ACC112 (cell line): ENCODE data around the gene CACNA1G.

Experiments
- H2AFZ ChIP-seq: fragments of 200-600 bp; sonication (generic); one replicate; pipeline ENCODE4 v1.6.0; 2017; ENCODE audit warnings: antibody characterized with exemption, low read length; ENCODE audit not compliant: unreplicated experiment
- H3K27ac ChIP-seq: fragments of 200-600 bp; sonication (generic); 2 replicates; pipeline ENCODE4 v1.5.1; 2014; ENCODE audit warnings: low read depth, mild to moderate bottlenecking, antibody characterized with exemption, low read length, moderate library complexity
- H3K27me3 ChIP-seq: fragments of 200-600 bp; sonication (generic); 2 replicates; pipeline ENCODE4 v1.6.1; 2014; ENCODE audit warnings: mild to moderate bottlenecking, antibody characterized with exemption, low read length, moderate library complexity, mixed read lengths; ENCODE audit not compliant: insufficient read depth
- H3K36me3 ChIP-seq: fragments of 200-600 bp; sonication (generic); 2 replicates; pipeline ENCODE4 v1.6.1; 2016; ENCODE audit warnings: mild to moderate bottlenecking, antibody characterized with exemption, low read length, moderate library complexity, mixed read lengths; ENCODE audit not compliant: insufficient read depth
- H3K4me1 ChIP-seq: fragments of 200-600 bp; sonication (generic); one replicate; pipeline ENCODE4 v1.6.1; 2016; ENCODE audit warnings: low read length, mixed read lengths; ENCODE audit not compliant: insufficient read depth, unreplicated experiment, control insufficient read depth
- H3K4me3 ChIP-seq: fragments of 200-600 bp; sonication (generic); 2 replicates; pipeline ENCODE4 v1.5.1; 2014; ENCODE audit warnings: mild to moderate bottlenecking, low read depth, low read length
- H3K79me2 ChIP-seq: fragments of 200-600 bp; sonication (generic); one replicate; pipeline ENCODE4 v1.6.0; 2016; ENCODE audit warnings: low read length; ENCODE audit not compliant: control insufficient read depth, unreplicated experiment, insufficient read depth

Gene CACNA1G

GRCh38 chr17:50534222-50534978 is 26.1 kb upstream of the CACNA1G start:
- Histone ChIP-seq H3K27me3 (peaks cover 37% of the 10 kb centered on the region), H3K27ac (no peak overlapping the region), H2AFZ (no peak overlapping the region), H3K79me2 (no peaks in the 10 kb centered on the region), H3K4me1 (peaks cover 13% of the 10 kb centered on the region), H3K36me3 (no peaks in the 10 kb centered on the region), H3K4me3 (no peak overlapping the region)

GRCh38 chr17:50534979-50535326 is 25.6 kb upstream of the CACNA1G start:
- no peak overlapping the region for H3K4me3 ChIP-seq
- H3K27me3 ChIP-seq: peaks cover 32% of the 10 kb centered on the region
- H2AFZ ChIP-seq: no peak overlapping the region
- no peak overlapping the region for H3K27ac ChIP-seq
- no peaks in the 10 kb centered on the region for H3K79me2 ChIP-seq
- H3K4me1 ChIP-seq: peaks cover 13% of the 10 kb centered on the region
- no peaks in the 10 kb centered on the region for H3K36me3 ChIP-seq

DNA sequence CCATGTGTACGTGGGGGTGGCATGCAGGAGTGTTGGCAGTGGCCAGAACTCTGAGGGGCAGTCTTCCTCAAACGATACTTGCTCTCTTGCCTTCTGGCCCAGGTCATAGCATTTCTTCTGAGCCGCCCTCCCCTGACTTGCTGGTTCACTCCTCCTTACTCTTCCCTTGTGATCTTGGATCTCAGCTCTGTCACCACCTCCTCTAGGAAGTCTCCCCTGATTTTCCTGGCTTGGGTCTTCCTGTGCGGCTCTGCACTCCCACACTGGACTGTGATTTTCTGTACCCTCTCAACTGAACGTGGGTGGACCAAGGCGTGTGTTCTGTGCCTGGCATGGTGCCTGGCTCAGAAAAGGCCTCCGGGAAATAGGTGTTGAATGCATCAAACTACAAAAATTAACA is 25.1 kb upstream of the CACNA1G start:
- Histone ChIP-seq H2AFZ (no peak overlapping the region), H3K4me3 (no peak overlapping the region), H3K79me2 (no peaks in the 10 kb centered on the region), H3K36me3 (no peaks in the 10 kb centered on the region), H3K27ac (no peak overlapping the region), H3K27me3 (peaks cover 30% of the 10 kb centered on the region), H3K4me1 (peaks cover 13% of the 10 kb centered on the region)

DNA sequence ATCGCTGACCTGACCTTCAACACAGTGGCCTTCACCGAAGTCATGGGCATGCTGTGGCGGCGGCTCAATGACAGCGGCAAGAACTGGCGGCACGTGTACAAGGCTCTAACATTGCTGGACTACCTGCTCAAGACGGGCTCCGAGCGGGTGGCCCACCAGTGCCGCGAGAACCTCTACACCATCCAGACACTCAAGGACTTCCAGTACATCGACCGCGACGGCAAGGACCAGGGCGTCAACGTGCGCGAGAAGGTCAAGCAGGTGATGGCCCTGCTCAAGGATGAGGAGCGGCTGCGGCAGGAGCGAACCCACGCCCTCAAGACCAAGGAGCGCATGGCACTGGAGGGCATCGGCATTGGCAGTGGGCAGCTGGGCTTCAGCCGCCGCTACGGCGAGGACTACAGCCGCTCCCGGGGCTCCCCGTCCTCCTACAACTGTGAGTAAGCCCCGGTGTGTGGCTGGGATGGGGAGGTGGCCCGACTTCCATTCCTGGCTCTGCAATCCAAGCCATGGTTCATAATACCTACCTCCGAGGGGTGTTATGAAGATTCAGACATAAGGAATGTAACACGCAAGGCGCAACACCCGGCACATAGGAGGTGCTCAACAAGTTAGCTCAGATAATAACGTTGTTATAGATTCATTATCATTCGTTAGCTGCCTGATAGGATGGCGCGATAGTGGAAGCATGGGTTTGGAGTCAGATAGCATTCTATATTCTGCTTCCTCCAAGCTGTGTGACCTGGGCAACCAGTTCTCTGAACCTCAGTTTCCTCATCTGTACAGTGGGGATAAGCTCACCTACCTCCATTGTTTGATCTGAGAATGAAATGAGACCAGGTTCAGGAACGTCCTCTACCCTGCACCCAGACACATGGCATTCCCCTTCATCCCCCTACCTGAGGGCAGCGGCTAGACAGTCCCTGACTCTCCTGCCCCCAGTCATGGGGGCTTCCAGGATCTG is 23.6 kb upstream of the CACNA1G start:
- Histone ChIP-seq H2AFZ (no peak overlapping the region), H3K4me1 (peaks cover 19% of the 10 kb centered on the region), H3K4me3 (no peak overlapping the region), H3K27me3 (peaks cover 17% of the 10 kb centered on the region), H3K27ac (no peak overlapping the region), H3K79me2 (no peaks in the 10 kb centered on the region), H3K36me3 (no peaks in the 10 kb centered on the region)

DNA sequence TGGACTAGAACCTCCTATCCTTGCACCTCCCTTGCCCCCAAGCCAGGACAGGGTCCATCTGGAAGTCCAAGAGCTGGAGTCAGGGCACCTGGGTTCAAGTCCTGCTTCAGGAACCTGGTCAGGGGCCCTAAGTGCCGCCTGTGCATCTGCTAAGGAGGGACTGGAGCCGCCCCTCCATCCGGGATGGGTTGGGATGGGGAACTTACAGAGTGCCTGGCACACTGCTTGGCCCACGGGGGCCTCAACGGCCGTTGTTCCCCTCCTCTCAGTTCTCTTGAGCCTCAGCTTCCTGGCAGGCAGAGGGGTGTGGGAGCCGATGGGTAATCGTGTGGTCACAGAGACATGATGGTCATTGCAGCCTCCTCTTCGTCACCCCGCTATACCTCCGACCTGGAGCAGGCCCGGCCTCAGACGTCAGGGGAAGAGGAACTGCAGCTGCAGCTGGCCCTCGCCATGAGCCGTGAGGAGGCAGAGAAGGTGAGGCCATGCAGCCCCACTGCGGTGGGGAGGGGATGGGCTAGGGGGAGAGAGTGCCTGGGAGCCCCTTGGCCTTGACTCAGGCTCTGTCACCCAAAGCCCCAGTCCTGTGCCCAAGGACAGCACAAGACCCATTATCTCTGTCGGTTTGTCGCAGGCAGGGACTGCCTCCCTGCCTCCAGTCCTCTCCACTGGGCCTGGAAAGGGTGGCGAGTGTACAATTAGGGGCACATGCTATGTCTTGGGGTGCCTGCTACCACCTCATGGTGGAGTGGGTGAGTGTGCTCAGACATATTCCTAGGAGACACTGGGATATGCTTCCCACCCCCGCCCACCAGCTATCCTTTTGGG is 22.6 kb upstream of the CACNA1G start:
- Histone ChIP-seq H3K27me3 (peaks cover 7% of the 10 kb centered on the region), H3K4me1 (peaks cover 25% of the 10 kb centered on the region), H3K4me3 (no peak overlapping the region), H3K36me3 (no peaks in the 10 kb centered on the region), H2AFZ (no peak overlapping the region), H3K79me2 (no peaks in the 10 kb centered on the region), H3K27ac (no peak overlapping the region)

DNA sequence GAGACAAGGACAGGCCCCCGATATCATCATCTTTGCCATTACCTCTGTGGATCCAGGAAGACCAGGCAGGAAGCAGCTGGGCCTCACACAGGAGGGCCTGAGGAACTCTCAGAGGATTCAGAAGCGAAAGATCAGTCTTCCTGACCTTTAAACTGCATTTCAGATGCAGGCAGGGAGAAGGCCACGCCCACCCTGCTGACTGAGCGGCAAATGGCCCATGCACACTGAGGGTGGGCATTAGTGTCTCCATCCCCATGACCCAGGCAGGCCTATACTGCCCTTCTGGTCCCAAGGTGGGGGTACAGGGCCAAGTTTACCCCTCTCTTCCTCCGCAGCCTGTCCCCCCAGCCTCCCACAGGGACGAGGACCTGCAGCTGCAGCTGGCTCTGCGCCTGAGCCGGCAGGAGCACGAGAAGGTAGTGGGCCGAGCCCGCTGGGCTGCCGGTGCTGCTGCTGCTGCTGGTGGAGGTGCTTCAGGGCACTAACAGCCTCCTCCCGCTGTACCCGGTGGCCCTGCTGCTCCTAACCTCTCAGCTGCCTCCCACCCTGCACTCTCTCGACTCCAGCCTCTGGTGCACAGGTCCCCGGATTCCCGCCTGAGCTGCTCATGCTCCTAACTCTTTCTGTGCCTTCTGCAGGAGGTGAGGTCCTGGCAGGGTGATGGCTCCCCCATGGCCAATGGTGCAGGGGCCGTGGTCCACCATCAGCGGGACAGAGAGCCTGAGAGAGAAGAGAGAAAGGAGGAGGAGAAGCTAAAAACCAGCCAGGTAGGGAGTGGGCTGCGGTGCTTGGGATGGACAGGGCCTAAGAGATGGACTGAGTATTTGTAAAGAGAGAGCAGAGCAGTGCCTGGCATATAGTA is 21.7 kb upstream of the CACNA1G start:
- Histone ChIP-seq H3K4me1 (peaks cover 20% of the 10 kb centered on the region), H3K36me3 (no peaks in the 10 kb centered on the region), H3K27me3 (no peaks in the 10 kb centered on the region), H3K27ac (no peak overlapping the region), H2AFZ (no peak overlapping the region), H3K79me2 (no peaks in the 10 kb centered on the region), H3K4me3 (no peak overlapping the region)

DNA sequence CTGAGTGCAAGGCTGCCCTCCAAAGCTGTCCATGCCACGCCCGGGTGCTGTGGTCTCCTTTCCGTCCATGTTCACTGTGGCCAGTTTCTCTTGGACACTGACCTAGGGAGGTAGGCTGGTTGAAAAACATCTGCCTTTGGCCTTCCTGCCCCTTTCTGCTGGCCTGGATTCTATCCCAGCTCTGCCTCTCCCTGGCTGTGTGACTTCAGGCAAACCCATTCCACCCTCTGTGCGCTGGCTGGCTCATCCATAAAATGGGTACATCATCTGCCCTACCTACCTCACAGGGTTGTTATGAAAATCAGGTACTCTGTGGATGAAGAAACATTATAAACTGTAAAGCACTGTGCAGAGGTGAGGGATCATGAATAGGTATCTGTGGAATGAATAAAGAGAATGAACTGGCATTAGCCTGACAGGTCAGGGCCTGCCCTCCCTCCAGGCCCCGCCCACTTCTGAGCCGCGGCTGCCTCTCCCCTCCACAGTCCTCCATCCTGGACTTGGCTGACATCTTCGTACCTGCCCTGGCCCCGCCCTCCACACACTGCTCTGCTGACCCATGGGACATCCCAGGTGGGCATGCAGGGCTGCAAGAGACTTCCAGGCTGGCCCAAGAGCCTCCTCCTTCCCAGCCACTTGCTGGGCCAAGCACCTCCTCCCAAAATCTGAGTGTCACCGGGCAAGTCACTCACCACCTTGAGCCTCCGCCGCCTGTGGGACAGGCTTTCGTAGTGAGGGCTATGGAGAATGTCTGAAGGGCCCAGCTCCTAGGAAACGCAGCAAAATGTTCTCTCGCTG is 20.6 kb upstream of the CACNA1G start:
- H3K79me2 ChIP-seq: no peaks in the 10 kb centered on the region
- H2AFZ ChIP-seq: no peak overlapping the region
- H3K36me3 ChIP-seq: no peaks in the 10 kb centered on the region

GRCh38 chr17:50540560-50541401 is 19.7 kb upstream of the CACNA1G start:
- H3K36me3 ChIP-seq: no peaks in the 10 kb centered on the region
- H2AFZ ChIP-seq: no peak overlapping the region
- no peaks in the 10 kb centered on the region for H3K79me2 ChIP-seq
- H3K27ac ChIP-seq: no peak overlapping the region
- H3K27me3 ChIP-seq: no peaks in the 10 kb centered on the region
- peaks cover 15% of the 10 kb centered on the region for H3K4me1 ChIP-seq
- H3K4me3 ChIP-seq: peak overlapping the region; percentile 80; the same call in 1 of the 2 replicates

More for the DNA sequence above, 20.6 kb upstream of the CACNA1G start:
- no peak overlapping the region for H3K4me3 ChIP-seq
- H3K4me1 ChIP-seq: peaks cover 15% of the 10 kb centered on the region
- H3K27me3 ChIP-seq: no peaks in the 10 kb centered on the region
- H3K27ac ChIP-seq: no peak overlapping the region

DNA sequence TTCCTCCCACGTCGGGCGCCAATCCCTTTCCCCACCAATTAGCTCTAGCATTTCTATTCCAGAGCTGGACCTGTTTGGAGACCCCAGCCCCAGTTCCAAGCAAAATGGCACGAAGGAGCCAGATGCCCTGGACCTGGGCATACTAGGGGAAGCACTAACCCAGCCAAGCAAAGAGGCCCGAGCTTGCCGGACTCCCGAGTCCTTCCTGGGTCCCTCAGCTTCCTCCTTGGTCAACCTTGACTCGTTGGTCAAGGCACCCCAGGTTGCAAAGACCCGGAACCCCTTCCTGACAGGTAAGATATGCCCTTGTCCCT is 19.2 kb upstream of the CACNA1G start:
- Histone ChIP-seq H3K27ac (no peak overlapping the region), H3K79me2 (no peaks in the 10 kb centered on the region), H3K27me3 (no peaks in the 10 kb centered on the region), H3K4me1 (peaks cover 15% of the 10 kb centered on the region), H3K4me3 (peak overlapping the region; percentile 80), H2AFZ (peak overlapping the region; percentile 53), H3K36me3 (no peaks in the 10 kb centered on the region)
